Peyer's patch (tissue), 4 donors: Measurements from ENCODE around the gene ARHGEF39.

Source experiments
- CTCF ChIP-seq, 6 experiments: fragments of 450-650 bp in 4 of 6; fragments of 200-600 bp in 2 of 6; sonication (generic) in 1 of 6; IDR thresholded peaks; one replicate each; pipeline ENCODE4 v1.5.1; 2017 to 2019; ENCODE audit warnings: antibody characterized with exemption in 6 of 6, mild to moderate bottlenecking in 3 of 6, moderate library complexity in 1 of 6
- POLR2A ChIP-seq, 2 donors: fragments of 450-650 bp; IDR thresholded peaks; one replicate each; pipeline ENCODE4 v1.5.1; 2017; ENCODE audit warnings: antibody characterized with exemption in 2 of 2, mild to moderate bottlenecking in 2 of 2, moderate library complexity in 2 of 2

- TF ChIP-seq CTCF (IDR thresholded peaks at IDR 0.05) (no peak), POLR2A (IDR thresholded peaks at IDR 0.05) (no peak)
Observed at GRCh38 chr9:35713578-35713977, 48.6 kb upstream of the ARHGEF39 start.
